HEK293 (cell line): ENCODE results near the gene NUMBL.
A peak's percentile ranks its signal among the peaks of the same experiment; 100 is the strongest.

Source experiments
- CTCF ChIA-PET: fragments of 350-600 bp; formaldehyde crosslinking; extraction: SDS; loops from one replicate; lab custom pipeline; 2021; ENCODE audit warnings: antibody characterized with exemption; lab: Yijun Ruan, JAX
- POLR2A ChIA-PET: fragments of 300-600 bp; formaldehyde crosslinking; extraction: SDS; loops from one replicate; lab custom pipeline; 2020; ENCODE audit warnings: antibody characterized with exemption, inconsistent platforms; lab: Yijun Ruan, JAX
- H3K27ac ChIP-seq: fragments of 200-500 bp; sonication (Bioruptor generic); 2 replicates; pipeline ENCODE4 v1.5.1; 2014; ENCODE audit warnings: low read depth, low read length, control low read depth, inconsistent platforms; ENCODE audit errors: extremely low read depth
- H3K36me3 ChIP-seq, 2 experiments: fragments of 200-500 bp in 1 of 2; sonication (Bioruptor generic) in 1 of 2; 1 replicate in 1 of 2; 2 replicates in 1 of 2; pipeline ENCODE4 v1.5.1; 2014 to 2017; ENCODE audit warnings: inconsistent platforms in 2 of 2, low read length in 2 of 2; ENCODE audit not compliant: control insufficient read depth in 2 of 2, insufficient read depth in 1 of 2
- H3K4me1 ChIP-seq: fragments of 200-500 bp; sonication (Bioruptor generic); 2 replicates; pipeline ENCODE4 v1.5.1; 2014; ENCODE audit warnings: mild to moderate bottlenecking, low read length, inconsistent platforms; ENCODE audit not compliant: control insufficient read depth, insufficient read depth
- H3K4me3 ChIP-seq: 2 replicates; pipeline ENCODE4 v1.5.1; 2011; ENCODE audit warnings: low read depth, mild to moderate bottlenecking, control low read depth, low read length, moderate library complexity
- H3K9me3 ChIP-seq: fragments of 200-500 bp; sonication (Bioruptor generic); 2 replicates; pipeline ENCODE4 v1.5.1; 2014; ENCODE audit warnings: low read depth, low read length, inconsistent platforms; ENCODE audit not compliant: control insufficient read depth, insufficient read depth
- KLF16 ChIP-seq: fragments of 450-650 bp; formaldehyde crosslinking; IDR thresholded peaks from 2 replicates; pipeline ENCODE4 v1.5.1; 2017; ENCODE audit warnings: missing biosample characterization, missing genetic modification characterization
- SP7 ChIP-seq: fragments of 450-650 bp; formaldehyde crosslinking; IDR thresholded peaks from 2 replicates; pipeline ENCODE4 v1.5.1; 2016; ENCODE audit warnings: missing biosample characterization, missing genetic modification characterization
- YY1 ChIP-seq: fragments of 450-650 bp; formaldehyde crosslinking; IDR thresholded peaks from 2 replicates; pipeline ENCODE4 v1.5.1; 2018; ENCODE audit warnings: missing biosample characterization, missing genetic modification characterization
- ZBTB7A ChIP-seq: fragments of 450-650 bp; formaldehyde crosslinking; IDR thresholded peaks from 2 replicates; pipeline ENCODE4 v1.5.1; 2016; ENCODE audit warnings: low read depth, missing biosample characterization, missing genetic modification characterization
- ZBTB8A ChIP-seq: fragments of 450-650 bp; formaldehyde crosslinking; IDR thresholded peaks from 2 replicates; pipeline ENCODE4 v1.5.1; 2016; ENCODE audit warnings: missing biosample characterization, missing genetic modification characterization
- ZFP3 ChIP-seq: fragments of 450-650 bp; formaldehyde crosslinking; IDR thresholded peaks from 2 replicates; pipeline ENCODE4 v1.5.1; 2016; ENCODE audit warnings: low read depth, missing biosample characterization, missing genetic modification characterization
- ZFP69B ChIP-seq: fragments of 450-650 bp; formaldehyde crosslinking; IDR thresholded peaks from 2 replicates; pipeline ENCODE4 v1.5.1; 2016; ENCODE audit warnings: missing biosample characterization, missing genetic modification characterization
- ZNF140 ChIP-seq: fragments of 450-650 bp; formaldehyde crosslinking; IDR thresholded peaks from 2 replicates; pipeline ENCODE4 v1.5.1; 2016; ENCODE audit warnings: missing biosample characterization, missing genetic modification characterization
- ZNF146 ChIP-seq: fragments of 450-650 bp; formaldehyde crosslinking; IDR thresholded peaks from 2 replicates; pipeline ENCODE4 v1.5.1; 2016; ENCODE audit warnings: missing biosample characterization, missing genetic modification characterization
- ZNF16 ChIP-seq: fragments of 450-650 bp; formaldehyde crosslinking; IDR thresholded peaks from 2 replicates; pipeline ENCODE4 v1.5.1; 2016; ENCODE audit warnings: low read depth, missing biosample characterization, missing genetic modification characterization
- ZNF169 ChIP-seq: fragments of 450-650 bp; formaldehyde crosslinking; IDR thresholded peaks from 2 replicates; pipeline ENCODE4 v1.5.1; 2016; ENCODE audit warnings: missing biosample characterization, missing genetic modification characterization
- ZNF558 ChIP-seq: fragments of 450-650 bp; formaldehyde crosslinking; IDR thresholded peaks from 2 replicates; pipeline ENCODE4 v1.5.1; 2016; ENCODE audit warnings: missing biosample characterization, missing genetic modification characterization
- ZNF600 ChIP-seq: fragments of 450-650 bp; formaldehyde crosslinking; IDR thresholded peaks from 2 replicates; pipeline ENCODE4 v1.5.1; 2016; ENCODE audit warnings: missing biosample characterization, missing genetic modification characterization
- ZSCAN16 ChIP-seq: fragments of 450-650 bp; formaldehyde crosslinking; IDR thresholded peaks from 2 replicates; pipeline ENCODE4 v1.5.1; 2016; ENCODE audit warnings: missing biosample characterization, missing genetic modification characterization
- TF ChIP-seq, protein P1 (sequence below): IDR thresholded peaks from 2 replicates; pipeline ENCODE4 v1.6.1; 2011; ENCODE audit warnings: mild to moderate bottlenecking, low read depth, low read length, borderline replicate concordance
- TF ChIP-seq, protein P2 (sequence below): fragments of 450-650 bp; formaldehyde crosslinking; IDR thresholded peaks from 2 replicates; pipeline ENCODE4 v1.5.1; 2017; ENCODE audit warnings: missing biosample characterization, missing genetic modification characterization
- TF ChIP-seq, protein P3 (sequence below): fragments of 450-650 bp; formaldehyde crosslinking; IDR thresholded peaks from 2 replicates; pipeline ENCODE4 v1.5.1; 2016; ENCODE audit warnings: missing biosample characterization, missing genetic modification characterization
- TF ChIP-seq, protein P4 (sequence below): fragments of 450-650 bp; formaldehyde crosslinking; IDR thresholded peaks from 2 replicates; pipeline ENCODE4 v1.5.1; 2016; ENCODE audit warnings: missing biosample characterization, missing genetic modification characterization, low read depth
- TF ChIP-seq, protein P5 (sequence below): fragments of 450-650 bp; IDR thresholded peaks from 2 replicates; pipeline ENCODE4 v1.5.1; 2018; ENCODE audit warnings: missing biosample characterization, missing genetic modification characterization

Gene NUMBL

DNA sequence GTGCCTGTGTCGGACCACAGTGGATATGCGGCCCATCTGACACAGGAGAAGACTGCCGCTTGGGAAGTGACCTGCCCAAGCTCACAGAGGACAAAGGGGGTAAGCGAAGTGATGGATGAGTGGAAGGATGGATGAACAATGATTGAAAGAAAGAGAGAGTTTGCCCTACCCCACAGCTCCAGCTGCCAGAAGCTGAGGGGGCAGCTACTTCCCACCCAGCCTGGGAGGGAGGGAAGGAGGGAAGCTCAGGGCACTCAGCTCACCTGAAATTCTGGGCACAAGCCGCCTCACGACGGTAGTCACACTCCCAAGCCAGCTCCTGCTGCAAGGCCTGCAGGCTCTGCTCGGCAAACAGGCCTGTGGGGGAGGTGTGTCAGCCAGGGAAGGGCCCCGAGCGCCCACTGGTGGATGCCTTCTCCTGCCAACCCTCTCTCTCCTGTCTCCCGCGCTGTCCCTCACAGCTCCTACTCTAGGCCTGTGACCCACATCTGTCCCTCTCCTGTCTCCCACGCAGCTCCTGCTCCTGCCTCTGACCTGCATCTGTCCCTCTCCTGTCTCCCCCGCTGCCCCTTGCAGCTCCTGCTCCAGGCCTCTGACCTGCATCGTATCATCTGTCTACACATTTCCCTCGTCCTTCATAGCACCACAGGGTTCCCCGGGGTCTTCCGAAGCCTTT, 12.0 kb upstream of the NUMBL start (continued):
- TF ChIP-seq ZFP3 (tag by site-specific recombination) (no peak), ZNF600 (peak; percentile 64), ZBTB7A (tag by site-specific recombination) (no peak), SP7 (tag by site-specific recombination) (no peak), ZBTB8A (tag by site-specific recombination) (no peak), ZNF140 (tag by site-specific recombination) (no peak), YY1 (tag by site-specific recombination) (no peak), ZNF558 (tag by site-specific recombination) (no peak)
- TF ChIP-seq, protein P1, sequence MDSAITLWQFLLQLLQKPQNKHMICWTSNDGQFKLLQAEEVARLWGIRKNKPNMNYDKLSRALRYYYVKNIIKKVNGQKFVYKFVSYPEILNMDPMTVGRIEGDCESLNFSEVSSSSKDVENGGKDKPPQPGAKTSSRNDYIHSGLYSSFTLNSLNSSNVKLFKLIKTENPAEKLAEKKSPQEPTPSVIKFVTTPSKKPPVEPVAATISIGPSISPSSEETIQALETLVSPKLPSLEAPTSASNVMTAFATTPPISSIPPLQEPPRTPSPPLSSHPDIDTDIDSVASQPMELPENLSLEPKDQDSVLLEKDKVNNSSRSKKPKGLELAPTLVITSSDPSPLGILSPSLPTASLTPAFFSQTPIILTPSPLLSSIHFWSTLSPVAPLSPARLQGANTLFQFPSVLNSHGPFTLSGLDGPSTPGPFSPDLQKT = no peak
- TF ChIP-seq, protein P2, sequence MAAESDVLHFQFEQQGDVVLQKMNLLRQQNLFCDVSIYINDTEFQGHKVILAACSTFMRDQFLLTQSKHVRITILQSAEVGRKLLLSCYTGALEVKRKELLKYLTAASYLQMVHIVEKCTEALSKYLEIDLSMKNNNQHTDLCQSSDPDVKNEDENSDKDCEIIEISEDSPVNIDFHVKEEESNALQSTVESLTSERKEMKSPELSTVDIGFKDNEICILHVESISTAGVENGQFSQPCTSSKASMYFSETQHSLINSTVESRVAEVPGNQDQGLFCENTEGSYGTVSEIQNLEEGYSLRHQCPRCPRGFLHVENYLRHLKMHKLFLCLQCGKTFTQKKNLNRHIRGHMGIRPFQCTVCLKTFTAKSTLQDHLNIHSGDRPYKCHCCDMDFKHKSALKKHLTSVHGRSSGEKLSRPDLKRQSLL = no peak
- TF ChIP-seq, protein P3, sequence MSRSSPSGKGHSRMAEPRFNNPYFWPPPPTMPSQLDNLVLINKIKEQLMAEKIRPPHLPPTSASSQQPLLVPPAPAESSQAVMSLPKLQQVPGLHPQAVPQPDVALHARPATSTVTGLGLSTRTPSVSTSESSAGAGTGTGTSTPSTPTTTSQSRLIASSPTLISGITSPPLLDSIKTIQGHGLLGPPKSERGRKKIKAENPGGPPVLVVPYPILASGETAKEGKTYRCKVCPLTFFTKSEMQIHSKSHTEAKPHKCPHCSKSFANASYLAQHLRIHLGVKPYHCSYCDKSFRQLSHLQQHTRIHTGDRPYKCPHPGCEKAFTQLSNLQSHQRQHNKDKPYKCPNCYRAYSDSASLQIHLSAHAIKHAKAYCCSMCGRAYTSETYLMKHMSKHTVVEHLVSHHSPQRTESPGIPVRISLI (tag by site-specific recombination) = no peak
- TF ChIP-seq, protein P4, sequence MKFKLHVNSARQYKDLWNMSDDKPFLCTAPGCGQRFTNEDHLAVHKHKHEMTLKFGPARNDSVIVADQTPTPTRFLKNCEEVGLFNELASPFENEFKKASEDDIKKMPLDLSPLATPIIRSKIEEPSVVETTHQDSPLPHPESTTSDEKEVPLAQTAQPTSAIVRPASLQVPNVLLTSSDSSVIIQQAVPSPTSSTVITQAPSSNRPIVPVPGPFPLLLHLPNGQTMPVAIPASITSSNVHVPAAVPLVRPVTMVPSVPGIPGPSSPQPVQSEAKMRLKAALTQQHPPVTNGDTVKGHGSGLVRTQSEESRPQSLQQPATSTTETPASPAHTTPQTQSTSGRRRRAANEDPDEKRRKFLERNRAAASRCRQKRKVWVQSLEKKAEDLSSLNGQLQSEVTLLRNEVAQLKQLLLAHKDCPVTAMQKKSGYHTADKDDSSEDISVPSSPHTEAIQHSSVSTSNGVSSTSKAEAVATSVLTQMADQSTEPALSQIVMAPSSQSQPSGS (tag by site-specific recombination) = no peak
- TF ChIP-seq, protein P5, sequence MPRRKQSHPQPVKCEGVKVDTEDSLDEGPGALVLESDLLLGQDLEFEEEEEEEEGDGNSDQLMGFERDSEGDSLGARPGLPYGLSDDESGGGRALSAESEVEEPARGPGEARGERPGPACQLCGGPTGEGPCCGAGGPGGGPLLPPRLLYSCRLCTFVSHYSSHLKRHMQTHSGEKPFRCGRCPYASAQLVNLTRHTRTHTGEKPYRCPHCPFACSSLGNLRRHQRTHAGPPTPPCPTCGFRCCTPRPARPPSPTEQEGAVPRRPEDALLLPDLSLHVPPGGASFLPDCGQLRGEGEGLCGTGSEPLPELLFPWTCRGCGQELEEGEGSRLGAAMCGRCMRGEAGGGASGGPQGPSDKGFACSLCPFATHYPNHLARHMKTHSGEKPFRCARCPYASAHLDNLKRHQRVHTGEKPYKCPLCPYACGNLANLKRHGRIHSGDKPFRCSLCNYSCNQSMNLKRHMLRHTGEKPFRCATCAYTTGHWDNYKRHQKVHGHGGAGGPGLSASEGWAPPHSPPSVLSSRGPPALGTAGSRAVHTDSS = no peak
- TF ChIP-seq, all 188 proteins: peak for 12

DNA sequence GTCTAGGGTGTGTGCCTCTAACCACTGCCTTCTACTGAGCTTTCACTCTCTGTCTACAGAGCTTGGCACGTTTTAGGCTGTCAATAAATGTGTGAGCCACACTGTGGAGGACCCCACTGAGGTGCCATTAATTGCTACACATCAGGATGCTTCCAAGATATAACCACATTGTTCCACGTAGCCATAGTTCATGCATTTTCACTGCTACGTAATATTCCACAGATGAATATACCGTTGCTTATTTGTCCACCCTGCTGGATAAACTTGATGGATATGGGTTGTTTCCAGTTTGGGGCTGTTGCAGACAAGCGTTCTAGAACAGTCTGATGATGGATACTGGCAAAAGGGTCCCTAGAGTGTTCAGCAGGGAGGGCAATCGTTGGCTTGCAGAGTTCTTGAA, 11.3 kb upstream of the NUMBL start:
- no peak for TF ChIP-seq ZSCAN16 (tag by site-specific recombination)
- TF ChIP-seq ZNF146 (tag by site-specific recombination) = peak; percentile 97
- no peak for TF ChIP-seq ZNF16 (tag by site-specific recombination)
- no peak for TF ChIP-seq KLF16
- TF ChIP-seq ZFP69B = no peak
- no peak for TF ChIP-seq ZNF169 (tag by site-specific recombination)
- TF ChIP-seq, all 188 proteins: peak for 1
- CTCF ChIA-PET = interaction anchor here (0.6 to 2.6 kb wide), 11 partner anchors 11 to 548 kb away, joined by 3 to 17 read pairs (median 3); partner anchors contain the start of gene BLVRB

More for the DNA sequence above, 11.3 kb upstream of the NUMBL start:
- POLR2A ChIA-PET = interaction anchor here (0.6 to 2.0 kb wide), 4 partner anchors 8 to 53 kb away, joined by 4 to 6 read pairs (median 4); partner anchors contain the start of gene ACTMAP
- H3K27ac ChIP-seq = no peak overlapping the region
- H3K4me1 ChIP-seq = no peaks in the 10 kb centered on the region
- no peak overlapping the region for H3K4me3 ChIP-seq
- H3K9me3 ChIP-seq = no peaks in the 10 kb centered on the region
- H3K36me3 ChIP-seq = peaks cover 62 to 69% of the 10 kb centered on the region in 2 experiments
